SK-N-SH (cell line): ENCODE data around the gene PPIP5K2.

Source experiments
- EP300 ChIP-seq, 2 experiments: IDR thresholded peaks; 2 replicates each; pipeline versions ENCODE4 v1.4.0 to v1.6.1; 2012; ENCODE audit warnings: borderline replicate concordance in 1 of 2, low read depth in 1 of 2, low read length in 1 of 2
- FOSL2 ChIP-seq: IDR thresholded peaks from 2 replicates; pipeline ENCODE4 v1.4.0; 2012; ENCODE audit warnings: low read depth, mild to moderate bottlenecking, moderate library complexity, borderline replicate concordance
- FOXJ3 ChIP-seq: sonication (generic); formaldehyde crosslinking; IDR thresholded peaks from 2 replicates; pipeline ENCODE4 v1.5.1; 2020; ENCODE audit warnings: mild to moderate bottlenecking, missing genetic modification reagents
- JUND ChIP-seq: IDR thresholded peaks from 2 replicates; pipeline ENCODE4 v1.4.0; 2012
- RFX5 ChIP-seq: IDR thresholded peaks from 2 replicates; pipeline ENCODE4 v1.6.1; 2012; ENCODE audit warnings: mild to moderate bottlenecking, improper control_type of control experiment, low read length
- TF ChIP-seq, protein P1 (sequence below): IDR thresholded peaks from 2 replicates; pipeline ENCODE4 v1.4.0; 2012; ENCODE audit warnings: low read depth
- TF ChIP-seq, protein P2 (sequence below): fragments of 200-600 bp; sonication (generic); IDR thresholded peaks from 2 replicates; pipeline ENCODE4 v1.6.1; 2017; ENCODE audit warnings: antibody characterized with exemption, mild to moderate bottlenecking, moderate library complexity
- TF ChIP-seq, protein P3 (sequence below): IDR thresholded peaks from 2 replicates; pipeline ENCODE4 v1.6.1; 2012; ENCODE audit warnings: mild to moderate bottlenecking, low read depth, low read length, moderate library complexity
- TF ChIP-seq, protein P4 (sequence below): fragments of 150-350 bp; IDR thresholded peaks from 2 replicates; pipeline ENCODE4 v1.6.1; 2017; ENCODE audit warnings: antibody characterized with exemption, low read length, low read depth, borderline replicate concordance

DNA sequence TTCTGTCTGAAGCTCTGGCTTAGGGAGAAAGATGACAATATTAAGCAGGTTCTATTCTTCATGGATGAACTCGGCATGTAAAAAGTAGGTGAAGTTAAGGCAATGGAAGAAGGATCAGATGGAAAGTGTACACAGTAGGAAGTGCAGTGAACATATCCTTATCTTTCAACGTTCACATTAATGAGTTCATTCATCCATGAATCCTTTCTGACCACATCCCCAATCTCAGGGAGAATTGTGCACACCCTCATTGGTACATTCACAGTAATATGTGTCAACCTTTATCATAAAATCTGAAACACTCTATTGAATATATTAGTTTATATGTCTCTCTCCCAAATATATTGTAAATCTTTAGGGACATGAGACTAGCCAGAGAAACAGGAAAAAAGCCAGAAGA, 5.7 kb upstream of the PPIP5K2 start:
- TF ChIP-seq, protein P1, sequence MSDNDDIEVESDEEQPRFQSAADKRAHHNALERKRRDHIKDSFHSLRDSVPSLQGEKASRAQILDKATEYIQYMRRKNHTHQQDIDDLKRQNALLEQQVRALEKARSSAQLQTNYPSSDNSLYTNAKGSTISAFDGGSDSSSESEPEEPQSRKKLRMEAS, result no peak
- TF ChIP-seq, protein P2, sequence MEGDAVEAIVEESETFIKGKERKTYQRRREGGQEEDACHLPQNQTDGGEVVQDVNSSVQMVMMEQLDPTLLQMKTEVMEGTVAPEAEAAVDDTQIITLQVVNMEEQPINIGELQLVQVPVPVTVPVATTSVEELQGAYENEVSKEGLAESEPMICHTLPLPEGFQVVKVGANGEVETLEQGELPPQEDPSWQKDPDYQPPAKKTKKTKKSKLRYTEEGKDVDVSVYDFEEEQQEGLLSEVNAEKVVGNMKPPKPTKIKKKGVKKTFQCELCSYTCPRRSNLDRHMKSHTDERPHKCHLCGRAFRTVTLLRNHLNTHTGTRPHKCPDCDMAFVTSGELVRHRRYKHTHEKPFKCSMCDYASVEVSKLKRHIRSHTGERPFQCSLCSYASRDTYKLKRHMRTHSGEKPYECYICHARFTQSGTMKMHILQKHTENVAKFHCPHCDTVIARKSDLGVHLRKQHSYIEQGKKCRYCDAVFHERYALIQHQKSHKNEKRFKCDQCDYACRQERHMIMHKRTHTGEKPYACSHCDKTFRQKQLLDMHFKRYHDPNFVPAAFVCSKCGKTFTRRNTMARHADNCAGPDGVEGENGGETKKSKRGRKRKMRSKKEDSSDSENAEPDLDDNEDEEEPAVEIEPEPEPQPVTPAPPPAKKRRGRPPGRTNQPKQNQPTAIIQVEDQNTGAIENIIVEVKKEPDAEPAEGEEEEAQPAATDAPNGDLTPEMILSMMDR, result no peak
- TF ChIP-seq JUND (no peak), RFX5 (no peak), FOSL2 (no peak), EP300 (IDR thresholded peaks at IDR 0.05; ENCODE audit: borderline replicate concordance in 1 of 2, low read depth in 1 of 2, low read length in 1 of 2) (no peak), FOXJ3 (CRISPR knock-in tag) (no peak)
- TF ChIP-seq, protein P3, sequence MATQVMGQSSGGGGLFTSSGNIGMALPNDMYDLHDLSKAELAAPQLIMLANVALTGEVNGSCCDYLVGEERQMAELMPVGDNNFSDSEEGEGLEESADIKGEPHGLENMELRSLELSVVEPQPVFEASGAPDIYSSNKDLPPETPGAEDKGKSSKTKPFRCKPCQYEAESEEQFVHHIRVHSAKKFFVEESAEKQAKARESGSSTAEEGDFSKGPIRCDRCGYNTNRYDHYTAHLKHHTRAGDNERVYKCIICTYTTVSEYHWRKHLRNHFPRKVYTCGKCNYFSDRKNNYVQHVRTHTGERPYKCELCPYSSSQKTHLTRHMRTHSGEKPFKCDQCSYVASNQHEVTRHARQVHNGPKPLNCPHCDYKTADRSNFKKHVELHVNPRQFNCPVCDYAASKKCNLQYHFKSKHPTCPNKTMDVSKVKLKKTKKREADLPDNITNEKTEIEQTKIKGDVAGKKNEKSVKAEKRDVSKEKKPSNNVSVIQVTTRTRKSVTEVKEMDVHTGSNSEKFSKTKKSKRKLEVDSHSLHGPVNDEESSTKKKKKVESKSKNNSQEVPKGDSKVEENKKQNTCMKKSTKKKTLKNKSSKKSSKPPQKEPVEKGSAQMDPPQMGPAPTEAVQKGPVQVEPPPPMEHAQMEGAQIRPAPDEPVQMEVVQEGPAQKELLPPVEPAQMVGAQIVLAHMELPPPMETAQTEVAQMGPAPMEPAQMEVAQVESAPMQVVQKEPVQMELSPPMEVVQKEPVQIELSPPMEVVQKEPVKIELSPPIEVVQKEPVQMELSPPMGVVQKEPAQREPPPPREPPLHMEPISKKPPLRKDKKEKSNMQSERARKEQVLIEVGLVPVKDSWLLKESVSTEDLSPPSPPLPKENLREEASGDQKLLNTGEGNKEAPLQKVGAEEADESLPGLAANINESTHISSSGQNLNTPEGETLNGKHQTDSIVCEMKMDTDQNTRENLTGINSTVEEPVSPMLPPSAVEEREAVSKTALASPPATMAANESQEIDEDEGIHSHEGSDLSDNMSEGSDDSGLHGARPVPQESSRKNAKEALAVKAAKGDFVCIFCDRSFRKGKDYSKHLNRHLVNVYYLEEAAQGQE, result no peak
- TF ChIP-seq, protein P4, sequence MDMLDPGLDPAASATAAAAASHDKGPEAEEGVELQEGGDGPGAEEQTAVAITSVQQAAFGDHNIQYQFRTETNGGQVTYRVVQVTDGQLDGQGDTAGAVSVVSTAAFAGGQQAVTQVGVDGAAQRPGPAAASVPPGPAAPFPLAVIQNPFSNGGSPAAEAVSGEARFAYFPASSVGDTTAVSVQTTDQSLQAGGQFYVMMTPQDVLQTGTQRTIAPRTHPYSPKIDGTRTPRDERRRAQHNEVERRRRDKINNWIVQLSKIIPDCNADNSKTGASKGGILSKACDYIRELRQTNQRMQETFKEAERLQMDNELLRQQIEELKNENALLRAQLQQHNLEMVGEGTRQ, result no peak
